ENCODE results near the gene GPR15.

DNA sequence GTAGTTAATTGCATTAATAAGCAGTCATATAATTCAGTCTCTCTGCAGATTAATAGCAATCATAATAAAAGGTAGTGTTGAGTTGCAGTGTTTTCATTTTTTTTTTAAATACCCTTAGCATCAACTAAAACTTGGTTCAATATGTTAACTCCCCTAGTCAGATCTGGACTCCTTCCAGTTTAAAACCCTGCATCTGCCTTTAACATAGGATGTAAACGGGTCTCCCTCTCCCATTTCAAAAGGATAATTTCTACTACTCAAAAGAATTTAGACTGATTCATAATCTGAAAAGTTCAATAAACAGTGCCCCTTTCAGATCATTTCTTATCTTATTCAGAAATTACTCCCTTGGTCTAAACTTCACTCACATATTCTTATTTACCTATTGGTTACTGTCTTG, 50.3 kb downstream of the GPR15 start:
- TF ChIP-seq CTCF (IDR thresholded peaks at IDR 0.05; ENCODE audit: low read depth, low read length): no peak
- TF ChIP-seq EZH2phosphoT487 (IDR thresholded peaks at IDR 0.05; ENCODE audit: low read depth): no peak

Data from OCI-LY3 (cell line).